ENCODE data around the gene ASCC2.
A peak's percentile ranks its signal among the peaks of the same experiment; 100 is the strongest.
"Not testable (repeated sequence)": the region's sequence is repeated elsewhere in the genome, so short reads cannot be mapped to it uniquely, and the experiment has no call there.

ASCC2 gene

GRCh38 chr22:29855611-29856181 lies 17.6 kb upstream of the ASCC2 start:
- DNase-seq, result no peak

DNA sequence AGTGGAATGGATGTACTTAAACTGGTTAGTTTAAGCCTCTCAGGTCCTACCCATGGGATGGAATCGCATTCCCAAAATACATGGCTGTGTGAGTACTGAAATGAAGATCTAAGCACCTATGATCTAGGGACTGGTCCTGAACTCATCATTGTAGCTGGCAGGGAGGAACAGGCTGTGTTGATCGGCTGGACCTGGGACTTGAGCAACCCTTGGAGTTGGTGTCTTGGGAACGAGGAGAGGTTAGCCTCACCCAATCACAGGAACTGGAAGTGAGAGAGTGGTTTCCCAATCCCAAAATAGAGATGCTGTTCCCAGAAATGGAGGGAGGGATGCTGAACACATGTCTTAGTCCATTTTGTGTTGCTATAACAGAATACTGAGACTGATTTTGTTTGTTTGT lies 16.4 kb upstream of the ASCC2 start:
- DNase-seq, result no peak

- no peak for DNase-seq
These were observed 10.0 kb upstream of the ASCC2 start for GRCh38 chr22:29848111-29848510.

DNA sequence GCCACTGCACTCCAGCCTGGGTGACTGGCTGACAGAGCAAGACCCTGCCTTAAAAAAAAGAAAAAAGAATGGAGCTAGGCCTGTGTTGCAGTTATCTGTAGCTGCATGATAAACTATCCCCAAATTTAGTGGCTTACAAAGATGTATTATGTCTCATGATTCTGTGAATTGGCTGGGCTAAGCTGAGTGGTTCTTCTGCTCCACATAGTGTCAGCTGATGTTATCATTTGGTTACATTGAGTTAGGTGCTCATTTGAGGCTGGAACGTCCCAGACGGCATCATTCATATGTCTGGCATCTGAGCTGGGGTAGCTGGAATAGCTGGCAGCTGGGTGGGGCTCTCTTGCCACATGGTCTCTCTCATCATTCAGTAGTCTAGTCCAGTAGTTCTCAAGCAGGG lies 8.2 kb upstream of the ASCC2 start:
- no peak for DNase-seq

DNA sequence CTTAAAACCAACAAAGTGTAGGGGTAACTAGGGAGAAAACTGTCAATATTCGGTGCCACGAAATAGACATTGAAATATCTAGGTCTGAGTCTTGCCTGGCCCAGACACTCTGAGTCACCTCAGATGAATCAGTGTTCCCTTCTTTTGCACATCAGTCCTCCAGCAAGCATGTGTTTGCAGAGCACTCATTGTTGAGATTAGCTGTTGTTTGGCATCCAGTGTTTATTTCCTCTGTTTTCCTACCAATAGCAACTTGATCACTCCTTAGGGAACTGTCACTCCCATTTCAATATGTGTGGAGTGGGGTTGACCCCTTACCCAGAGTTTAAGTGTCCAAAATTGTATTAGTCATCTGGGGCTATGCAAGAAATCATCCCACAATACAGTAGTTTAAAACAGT lies 4.7 kb upstream of the ASCC2 start:
- no peak for DNase-seq

DNA sequence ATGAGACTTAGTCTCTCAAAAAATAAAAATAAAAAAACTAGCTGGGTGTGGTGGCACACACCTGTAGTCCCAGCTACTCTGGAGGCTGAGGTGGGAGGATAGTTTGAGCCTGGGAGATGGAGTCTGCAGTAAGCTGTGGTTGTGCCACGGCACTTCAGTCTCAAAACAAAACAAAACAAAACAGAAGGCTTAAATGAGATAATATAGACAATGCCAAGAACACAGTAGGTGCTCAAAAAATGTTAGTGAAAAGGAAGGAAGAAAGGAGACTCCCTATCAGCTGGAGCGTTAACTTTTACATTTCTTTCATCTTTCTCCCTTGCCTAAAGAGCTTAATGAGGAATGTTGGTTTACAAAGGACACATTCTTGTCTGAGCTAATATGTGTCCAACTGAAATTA lies 4.1 kb upstream of the ASCC2 start:
- no peak for DNase-seq

DNA sequence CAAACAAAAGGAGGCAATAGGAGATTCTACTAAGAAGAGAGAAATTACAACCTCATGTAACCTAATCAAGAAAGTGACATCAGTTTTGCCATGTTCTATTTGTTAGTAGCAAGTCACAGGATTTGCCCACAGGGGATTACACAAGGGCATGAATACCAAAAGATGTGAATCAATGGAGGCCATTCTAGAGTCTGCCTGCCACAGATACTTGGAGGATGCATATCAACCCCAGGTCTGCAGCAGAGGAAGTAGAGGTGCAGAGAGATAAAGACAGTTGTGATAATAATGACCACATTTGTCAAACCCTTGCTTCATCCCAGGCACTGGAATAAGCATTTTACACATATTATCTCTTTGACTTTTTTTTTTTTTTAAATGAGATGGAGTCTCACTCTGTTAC lies 2.4 kb upstream of the ASCC2 start:
- DNase-seq, result no peak

DNA sequence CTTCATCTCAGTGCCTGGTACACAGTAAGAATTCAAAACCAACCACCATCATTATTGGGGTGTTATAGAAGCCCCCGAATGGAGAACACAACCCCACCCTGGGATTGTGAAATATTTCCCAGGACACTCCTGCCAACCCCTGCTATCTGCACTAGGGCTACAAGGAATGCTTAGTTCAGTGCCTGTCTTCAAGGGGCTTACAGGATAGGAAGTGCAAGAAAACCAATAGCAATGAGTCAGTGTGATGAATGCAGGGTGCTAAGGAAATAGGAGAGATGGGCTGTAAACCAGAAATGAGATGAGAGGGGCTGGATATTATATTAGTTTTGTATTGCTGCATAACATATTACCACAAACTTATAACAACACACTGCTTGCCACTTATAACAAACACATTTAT lies 965 bp upstream of the ASCC2 start:
- DNase-seq, result no peak

GRCh38 chr22:29838599-29838956 lies 504 bp upstream of the ASCC2 start:
- no peak for DNase-seq

DNA sequence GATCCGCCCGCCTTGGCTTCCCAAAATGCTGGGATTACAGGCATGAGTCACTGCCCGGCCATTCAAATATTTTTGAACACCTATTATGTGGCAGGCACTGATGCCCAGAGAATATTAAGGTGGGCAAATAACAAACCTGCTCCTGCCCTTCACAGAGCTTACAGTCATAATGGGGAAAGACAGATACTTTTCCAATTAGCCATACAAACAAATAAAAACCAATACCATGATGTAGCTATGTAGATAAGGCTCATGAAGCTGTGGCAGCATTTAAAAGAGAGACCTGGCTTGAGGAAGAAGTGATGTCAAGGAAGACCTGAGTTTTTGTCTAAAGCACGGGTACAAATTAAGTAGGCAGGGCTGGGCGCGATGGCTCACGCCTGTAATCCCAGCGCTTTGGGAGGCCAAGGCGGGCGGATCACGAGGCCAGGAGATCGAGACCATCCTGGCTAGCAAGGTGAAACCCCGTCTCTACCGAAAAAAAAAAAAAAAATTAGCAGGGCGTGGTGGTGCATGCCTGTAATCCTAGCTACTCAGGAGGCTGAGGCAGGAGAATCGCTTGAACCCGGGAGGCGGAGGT lies 1.2 kb downstream of the ASCC2 start:
- DNase-seq, result not testable (repeated sequence)

DNA sequence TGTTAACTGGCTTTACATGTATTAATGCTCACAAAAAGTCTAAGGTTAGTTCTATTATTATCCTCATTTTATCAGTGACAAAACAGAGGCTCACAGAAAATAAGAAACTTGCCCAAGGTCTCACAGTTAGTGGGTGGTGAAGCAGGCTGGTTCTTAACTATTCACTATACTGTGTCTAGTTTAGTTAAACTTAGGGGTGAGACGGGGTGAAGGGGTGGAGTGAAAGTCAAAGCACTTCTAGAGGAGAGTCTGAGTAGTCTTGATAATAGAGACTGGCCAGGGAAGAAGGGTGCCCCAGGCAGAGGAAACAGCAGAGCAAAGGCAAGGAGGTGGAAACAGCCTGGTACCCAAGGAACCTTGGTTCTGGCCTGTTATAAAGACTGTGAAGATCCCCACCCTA lies 4.0 kb downstream of the ASCC2 start:
- no peak for DNase-seq

DNA sequence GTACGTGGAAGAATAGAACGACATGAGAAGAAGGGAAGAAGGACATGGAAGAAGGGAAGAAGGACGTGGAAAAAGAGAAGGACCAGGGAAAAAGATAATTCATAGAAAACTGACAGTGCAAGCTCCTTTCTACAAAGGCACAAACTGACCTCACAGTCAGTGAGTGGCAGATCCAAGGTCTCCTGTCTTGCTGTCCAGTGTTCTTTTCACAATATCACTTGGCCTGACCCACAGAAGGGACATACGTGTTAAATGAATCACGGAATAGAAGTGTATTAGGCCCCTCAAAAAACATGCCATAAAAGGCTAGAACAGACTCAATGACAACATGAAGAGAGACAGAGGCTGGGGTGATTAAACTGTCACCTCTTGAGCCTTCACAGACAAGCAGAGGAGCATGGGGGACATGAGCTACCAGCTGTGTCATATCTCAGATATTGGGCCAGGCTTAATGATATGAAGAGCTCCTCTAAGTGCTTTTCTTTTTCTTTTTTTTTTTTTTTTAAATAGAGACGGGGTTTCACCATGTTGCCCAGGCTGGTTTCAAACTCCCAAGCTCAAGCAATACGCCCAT lies 4.6 kb downstream of the ASCC2 start:
- no peak for DNase-seq

- DNase-seq, result no peak
These were observed 6.1 kb downstream of the ASCC2 start for GRCh38 chr22:29831958-29832357.

- DNase-seq, result no peak
These were observed 6.7 kb downstream of the ASCC2 start for GRCh38 chr22:29831186-29831921.

DNA sequence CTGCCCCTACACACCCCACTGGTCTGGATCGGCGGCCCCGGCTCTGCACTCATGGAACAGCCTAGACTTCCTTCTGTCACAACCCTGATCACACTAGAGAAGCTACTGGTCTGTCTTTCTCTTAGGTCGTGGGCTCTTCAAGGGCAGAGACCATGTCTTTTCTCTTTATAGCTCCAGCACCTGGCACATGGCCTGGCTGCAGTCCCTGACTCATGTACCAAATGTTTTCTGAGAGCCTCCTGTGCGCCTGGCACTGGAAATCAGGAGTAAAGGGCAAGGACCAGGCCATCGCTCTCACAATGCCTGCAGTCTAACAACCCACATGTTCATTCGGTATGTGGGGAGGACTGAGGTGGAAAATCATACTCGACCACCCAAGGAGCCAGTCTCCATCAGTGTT lies 7.5 kb downstream of the ASCC2 start:
- no peak for DNase-seq

DNA sequence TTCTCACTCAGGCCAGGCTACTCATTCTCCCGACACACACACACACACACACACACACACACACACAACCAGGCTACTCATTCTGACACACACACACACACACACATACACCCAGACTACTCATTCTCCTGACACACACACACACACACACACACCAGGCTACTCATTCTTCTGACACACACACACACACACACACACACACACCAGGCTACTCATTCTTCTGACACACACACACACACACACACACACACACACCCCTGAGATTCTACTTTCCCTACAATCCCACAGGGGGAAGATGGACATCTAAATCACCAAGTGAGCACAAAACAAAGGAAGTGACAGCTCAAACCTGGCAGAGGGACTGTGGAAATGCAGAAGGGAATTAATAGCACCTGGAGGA lies 10.3 kb downstream of the ASCC2 start:
- not testable (repeated sequence) for DNase-seq

GRCh38 chr22:29827091-29827490 lies 11.0 kb downstream of the ASCC2 start:
- no peak for DNase-seq

DNA sequence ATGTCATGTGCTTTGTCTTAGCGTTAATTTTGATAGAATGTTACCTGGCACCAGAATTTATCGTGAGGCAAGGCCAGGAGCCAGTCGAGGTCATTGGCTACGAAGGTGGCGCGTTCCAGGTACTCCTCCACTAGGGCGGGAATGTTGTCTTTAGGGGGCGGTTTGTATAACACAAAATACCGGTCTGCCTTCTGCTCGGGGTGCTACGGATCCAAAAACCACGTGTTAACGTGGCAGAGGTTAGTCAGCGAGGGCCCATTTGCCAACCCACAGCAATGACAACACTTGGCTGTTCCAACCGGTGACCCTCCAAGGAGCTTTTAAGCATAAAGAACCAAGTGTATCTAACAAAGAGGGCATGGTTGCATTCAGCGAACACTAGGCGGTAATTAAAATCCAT lies 12.5 kb downstream of the ASCC2 start:
- no peak for DNase-seq

DNA sequence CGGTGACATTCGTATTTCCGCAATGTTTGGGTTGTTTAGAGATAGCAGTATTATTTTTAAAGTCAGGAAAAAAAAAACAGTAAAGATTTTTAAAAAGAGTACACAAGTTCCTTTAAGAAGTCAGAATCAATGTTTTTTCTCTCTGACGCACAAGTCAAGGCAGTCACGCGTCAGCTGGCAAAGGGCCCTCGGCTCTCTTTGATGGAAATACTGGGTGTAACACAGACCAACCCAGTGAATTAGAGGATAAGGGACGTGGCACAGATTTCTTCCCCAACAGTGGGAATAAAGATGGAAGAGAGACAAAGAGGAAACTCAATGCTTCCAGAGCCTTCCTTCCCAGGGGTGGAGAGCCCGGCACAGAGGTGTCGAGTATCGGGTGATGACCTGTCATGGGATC lies 13.4 kb downstream of the ASCC2 start:
- DNase-seq, result no peak

DNA sequence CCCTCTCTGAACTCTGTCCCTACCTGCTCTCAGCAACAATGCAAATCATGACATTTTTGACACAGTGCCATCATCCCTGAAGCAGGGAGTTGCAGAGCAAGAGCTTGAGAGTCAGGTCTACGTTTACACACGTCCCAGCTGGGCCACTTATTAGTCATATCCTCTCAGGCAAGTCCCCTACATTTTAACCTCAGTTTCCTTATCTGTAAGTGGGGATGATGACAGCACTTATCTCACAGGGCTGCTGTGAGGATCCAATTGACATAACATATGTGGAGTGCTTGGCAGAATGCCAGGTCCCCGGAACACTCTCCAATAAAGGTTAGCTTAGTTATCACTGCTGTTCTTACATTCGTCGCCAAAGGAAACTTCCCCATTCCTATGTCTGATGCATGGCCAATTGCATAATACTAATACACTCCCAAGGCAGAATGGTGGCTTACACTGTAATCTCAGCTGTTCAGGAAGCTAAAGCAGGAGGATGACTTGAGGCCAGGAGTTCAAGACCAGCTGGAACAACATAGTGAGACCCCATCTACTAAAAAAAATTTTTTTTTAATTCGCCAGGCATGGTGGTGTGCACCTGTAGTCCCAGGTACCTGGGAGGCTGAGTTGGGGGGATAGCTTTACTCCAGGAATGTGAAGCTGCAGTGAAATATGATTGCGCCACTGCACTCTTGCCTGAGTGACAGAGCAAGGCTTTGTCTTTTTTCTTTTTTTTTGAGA lies 16.6 kb downstream of the ASCC2 start:
- peak; percentile 9 for DNase-seq

DNA sequence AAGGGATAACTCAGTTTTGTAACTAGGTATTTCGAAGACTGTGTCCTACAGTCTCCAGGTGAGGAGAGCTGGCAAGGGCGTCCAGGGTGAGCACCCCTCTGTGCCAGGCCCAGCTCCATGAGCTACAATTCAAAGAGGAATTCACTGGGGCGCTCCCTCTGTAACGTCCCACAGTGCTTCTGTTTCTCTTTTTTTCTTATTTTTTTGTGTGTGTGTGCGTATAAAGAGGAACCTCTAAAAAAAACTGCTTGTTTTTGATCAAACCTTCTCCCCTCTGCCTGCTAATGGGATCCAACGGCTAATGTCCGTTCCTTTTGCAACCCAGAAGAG lies 17.1 kb downstream of the ASCC2 start:
- DNase-seq, result no peak

DNA sequence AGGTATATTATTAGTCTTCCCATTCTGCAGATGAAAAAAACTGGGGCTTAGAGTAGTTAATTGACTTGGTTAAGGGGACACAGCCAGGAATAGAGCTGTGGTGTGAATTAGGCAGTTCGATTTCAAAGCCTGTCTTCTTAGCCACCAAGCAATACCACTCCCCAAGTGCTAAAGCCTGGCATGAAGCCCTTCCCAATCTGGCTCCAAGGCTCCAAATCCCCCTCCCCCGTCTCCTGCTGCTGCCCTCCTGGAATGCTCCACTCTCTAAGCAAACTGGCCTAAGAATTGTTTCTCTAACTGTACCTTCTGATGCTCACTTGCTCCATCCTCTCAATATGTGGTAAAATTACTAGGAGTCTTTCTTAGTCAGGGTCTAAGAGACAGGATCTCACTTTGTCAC lies 18.6 kb downstream of the ASCC2 start:
- no peak for DNase-seq

- DNase-seq, result no peak
These were observed 20.4 kb downstream of the ASCC2 start for GRCh38 chr22:29817724-29818123.

DNA sequence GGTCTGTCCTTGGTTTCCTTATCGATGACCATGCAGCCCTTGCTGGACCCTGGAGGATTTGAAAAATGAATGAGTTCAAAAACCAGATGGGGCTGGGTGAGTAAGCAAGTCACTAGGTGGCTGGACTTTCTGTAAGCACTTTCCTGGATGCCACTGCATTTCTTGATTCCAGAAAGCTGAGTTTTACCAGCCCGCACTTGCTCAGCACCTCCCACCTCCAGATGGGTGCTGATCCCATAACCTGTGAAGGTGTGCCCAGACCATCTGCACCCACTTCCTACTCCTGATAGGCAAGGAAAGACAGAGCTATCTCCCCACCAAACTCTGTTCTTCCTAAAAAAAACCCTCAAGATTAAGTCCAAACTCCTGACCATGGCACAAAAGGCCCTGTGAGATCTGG lies 21.1 kb downstream of the ASCC2 start:
- DNase-seq, result no peak

Data from CD4-positive, alpha-beta T cell treated with Interleukin-6 for 4 hours (primary cell).